HG02981 (cell line): ENCODE measurements around the gene DIDO1.
"Not testable (repeated sequence)": the region's sequence is repeated elsewhere in the genome, so short reads cannot be mapped to it uniquely, and the experiment has no call there.

Source experiments
- ATAC-seq: cut with Tn5 transposase; IDR thresholded peaks from one replicate; pipeline ENCODE4 v1.9.1; 2021; ENCODE audit warnings: mild to moderate bottlenecking, moderate library complexity; ENCODE audit not compliant: unreplicated experiment

DIDO1 gene

DNA sequence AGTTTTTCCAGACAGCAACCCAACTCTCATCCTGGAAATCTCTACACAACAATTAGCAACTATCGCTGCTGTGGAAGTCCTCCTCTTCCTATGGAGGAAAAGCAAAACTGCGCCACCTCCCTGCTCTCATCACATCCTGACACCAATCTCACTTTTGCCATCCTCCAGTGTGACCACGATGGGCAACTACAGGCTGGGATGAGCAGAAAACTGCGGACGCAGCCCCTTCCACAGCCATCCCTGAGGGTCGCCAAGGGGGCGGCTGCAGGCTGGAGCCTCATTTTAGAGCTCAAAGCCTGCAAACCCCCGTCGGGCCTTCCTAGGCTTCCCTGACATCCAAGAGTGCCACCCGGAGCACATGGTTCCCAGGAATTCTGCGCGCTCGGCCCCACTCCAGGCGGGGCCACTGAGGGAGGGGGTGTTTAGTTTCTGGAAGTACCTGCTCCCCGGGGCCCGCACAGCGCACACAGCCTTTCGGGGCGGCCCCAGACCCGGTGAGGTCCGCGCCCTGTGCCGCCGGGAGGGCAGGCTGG, 65.8 kb downstream of the DIDO1 start:
- ATAC-seq: peak; percentile 5

DNA sequence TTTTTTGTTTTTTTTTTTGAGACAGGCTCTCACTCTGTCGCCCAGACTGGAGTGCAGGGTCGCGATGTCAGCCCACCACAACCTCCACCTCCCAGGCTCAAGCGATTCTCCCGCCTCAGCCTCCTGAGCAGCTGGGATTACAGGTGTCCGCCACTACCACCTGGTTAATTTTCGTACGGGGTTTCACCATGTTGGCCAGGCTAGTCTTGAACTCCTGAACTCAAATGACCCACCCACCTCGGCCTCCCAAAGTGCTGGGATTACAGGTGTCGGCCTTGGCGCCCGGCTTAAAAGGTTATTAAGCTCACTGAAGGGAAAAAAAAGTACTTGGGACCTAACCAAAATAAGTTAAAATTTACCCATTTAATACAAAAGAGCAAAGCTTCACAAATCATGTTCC, 66.6 kb downstream of the DIDO1 start:
- no peak for ATAC-seq

DNA sequence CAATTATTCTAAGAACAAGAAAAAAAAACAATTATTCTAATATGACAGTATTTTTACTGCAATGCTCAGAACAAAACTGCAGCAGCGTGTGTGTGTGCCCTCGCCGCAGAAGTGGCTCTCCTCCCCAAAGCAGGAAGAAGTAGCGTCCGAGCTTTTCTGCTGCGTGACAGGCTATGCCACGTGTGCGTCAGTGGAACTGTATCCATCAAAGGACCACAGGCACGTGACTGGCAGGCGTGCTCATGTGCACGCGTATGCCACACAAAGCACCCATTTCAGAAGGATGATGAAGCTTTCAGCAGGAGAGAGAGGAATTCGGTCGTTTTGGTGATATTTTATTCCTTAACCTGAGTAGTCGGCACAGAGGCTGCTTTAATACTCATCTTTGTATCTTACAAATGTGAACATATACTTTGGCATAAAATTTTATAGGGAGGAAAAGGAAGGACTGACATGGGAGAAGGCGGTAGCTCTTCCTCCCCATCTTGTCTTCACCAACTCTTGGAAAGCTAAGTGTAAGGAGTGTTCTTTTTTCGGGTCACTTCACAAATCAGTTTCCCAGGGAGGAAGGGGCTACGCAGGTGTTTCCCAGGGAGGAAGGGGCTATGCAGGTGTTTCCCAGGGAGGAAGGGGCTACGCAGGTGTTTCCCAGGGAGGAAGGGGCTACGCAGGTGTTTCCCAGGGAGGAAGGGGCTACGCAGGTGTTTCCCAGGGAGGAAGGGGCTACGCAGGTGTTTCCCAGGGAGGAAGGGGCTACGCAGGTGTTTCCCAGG, 68.1 kb downstream of the DIDO1 start:
- ATAC-seq: no peak

DNA sequence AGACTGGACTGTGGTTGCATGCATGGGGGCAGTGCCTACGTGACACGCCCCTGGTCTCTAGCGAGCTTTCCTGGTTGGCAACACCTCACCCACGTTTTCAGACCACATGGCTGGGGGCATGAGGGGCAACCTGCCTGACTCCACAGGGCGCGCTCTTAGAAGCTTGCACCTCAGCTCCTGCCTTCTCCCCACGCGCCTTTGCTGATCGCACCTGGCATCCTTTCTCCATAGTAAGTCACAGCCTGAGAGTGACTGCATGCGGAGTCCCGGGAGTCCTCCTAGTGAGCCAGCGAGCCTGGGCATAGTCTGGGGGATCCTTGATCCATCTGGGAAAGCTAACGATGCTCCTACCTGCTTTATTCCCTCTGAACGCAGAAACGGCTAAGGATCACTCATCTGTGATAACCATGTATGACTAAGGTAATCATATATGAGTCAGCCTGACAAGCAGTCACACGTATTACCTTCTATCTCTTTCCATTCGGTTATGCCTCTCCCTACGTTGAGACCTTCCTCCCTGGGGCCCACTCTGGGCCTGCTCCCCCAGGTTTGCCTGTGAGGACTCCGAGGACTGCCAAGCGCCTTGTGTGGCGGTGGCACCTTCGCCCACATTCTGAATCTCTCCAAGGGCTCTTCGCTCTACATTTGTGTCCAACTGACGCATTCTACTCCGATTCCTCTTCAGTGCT, 69.2 kb downstream of the DIDO1 start:
- no peak for ATAC-seq

DNA sequence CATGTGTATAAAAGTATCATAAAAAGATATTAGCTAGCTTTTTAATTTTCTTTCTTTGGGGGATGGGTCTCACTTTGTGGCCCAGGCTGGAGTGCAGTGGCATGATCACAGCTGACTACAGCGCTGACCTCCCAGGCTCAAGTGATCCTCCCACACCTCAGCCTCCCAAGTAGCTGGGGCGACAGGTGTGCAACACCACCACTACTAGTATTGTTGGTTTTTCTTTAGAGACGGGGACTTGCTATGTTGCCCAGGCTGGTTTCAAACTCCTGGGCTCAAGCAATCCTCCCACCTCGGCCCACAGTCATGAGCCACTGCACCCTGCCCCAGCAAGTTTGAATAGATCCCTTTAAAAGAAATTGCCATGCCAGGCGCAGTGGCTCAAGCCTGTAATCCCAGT, 71.2 kb downstream of the DIDO1 start:
- ATAC-seq: no peak

DNA sequence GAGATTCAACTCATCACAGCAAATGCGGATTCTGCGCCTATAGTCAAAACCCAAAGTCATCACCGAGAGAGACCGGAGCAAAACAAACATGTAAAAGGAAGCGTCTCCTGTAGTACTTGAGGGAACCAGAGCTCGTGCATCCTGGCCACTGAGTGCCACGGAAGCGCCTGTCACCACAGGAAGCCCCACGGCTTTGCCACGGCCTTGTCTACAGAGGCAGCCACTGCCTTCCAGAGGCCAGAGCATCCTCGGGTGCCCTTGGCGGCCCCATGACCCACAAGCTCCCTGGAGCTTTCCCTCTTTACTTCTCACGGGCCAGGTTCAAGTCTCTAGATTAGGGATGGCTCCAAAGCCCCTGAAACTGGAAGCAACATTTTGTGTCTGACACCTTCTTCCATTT, 72.2 kb downstream of the DIDO1 start:
- ATAC-seq: no peak

DNA sequence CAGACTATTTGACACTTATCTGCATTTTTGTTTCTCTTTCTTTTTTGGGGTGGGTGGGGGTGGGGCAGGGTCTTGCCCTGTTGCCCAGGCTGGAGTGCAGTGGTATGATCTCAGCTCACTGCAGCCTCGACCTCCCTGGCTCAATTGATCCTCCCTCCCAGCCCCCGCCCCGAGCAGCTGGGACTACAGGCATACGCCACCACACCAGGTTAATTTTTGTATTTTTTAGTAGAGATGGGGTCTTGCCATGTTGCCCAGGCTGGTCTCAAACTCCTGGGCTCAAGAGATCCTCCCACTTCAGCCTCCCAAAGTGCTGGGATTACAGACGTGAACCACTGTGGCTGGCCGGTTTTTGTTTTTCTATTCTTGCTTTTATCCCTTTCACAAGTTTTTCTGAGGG, 73.0 kb downstream of the DIDO1 start:
- ATAC-seq: not testable (repeated sequence)

DNA sequence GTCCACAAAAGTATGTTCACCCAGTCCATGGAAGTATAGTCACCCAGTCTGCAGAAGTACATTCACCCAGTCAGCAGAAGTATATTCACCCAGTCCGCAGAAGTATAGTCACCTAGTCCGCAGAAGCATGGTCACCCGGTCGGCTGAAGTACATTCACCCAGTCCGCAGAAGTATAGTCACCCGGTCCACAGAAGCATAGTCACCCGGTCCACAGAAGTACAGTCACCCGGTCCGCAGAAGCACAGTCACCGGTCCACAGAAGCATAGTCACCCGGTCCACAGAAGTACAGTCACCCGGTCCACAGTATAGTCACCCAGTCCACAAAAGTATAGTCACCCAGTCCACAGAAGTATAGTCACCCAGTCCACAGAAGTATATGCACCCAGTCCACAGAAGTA, 73.5 kb downstream of the DIDO1 start:
- ATAC-seq: no peak

DNA sequence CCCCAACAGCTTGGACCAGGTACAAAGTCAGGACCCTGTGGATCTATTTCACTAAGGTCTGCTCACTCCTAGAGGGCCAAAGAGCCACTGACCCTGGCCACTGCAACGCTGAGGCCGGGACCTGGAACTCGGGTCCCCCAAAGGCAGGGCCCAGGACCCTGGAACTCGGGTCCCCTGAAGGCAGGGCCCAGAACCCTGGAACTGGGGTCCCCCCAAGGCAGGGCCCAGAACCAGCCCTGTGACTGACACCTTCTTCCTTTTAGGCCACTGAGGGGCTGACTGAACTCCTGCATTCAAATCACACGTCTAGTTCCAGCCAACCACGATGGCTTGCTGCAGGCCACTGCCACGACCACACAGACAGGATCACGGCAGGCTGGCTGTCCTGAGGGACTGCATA, 74.1 kb downstream of the DIDO1 start:
- ATAC-seq: no peak

DNA sequence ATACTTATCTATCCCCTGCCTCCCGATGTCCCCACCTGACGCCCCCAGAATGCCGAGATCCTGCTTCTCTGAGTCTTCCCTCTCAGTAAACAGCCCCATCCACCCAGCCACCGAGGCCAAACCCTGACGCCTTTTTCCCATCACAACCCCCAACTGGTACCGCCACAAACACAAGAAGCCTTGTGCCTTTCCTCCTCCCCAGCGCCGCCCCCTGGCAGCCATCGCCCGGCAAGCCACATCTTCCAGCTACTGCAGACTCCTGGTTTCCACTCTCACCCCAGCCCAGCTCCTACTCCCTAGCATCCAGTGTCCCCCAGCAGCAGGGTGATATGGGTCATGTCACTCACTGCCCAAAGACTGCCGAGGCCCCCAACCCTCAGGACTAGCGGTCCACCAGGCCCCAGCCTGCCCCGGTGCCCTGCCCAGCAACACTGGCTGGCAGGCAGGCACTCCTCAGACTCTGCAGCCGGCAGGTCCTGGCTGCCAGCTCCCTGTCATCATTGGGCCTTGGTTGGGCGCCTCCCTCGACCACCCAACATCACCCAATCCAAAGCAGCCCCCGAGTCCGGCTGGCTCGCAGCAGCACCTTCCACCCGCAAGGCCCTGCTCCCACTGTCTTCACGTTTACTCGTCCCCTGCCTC, 75.9 kb downstream of the DIDO1 start:
- ATAC-seq: no peak

DNA sequence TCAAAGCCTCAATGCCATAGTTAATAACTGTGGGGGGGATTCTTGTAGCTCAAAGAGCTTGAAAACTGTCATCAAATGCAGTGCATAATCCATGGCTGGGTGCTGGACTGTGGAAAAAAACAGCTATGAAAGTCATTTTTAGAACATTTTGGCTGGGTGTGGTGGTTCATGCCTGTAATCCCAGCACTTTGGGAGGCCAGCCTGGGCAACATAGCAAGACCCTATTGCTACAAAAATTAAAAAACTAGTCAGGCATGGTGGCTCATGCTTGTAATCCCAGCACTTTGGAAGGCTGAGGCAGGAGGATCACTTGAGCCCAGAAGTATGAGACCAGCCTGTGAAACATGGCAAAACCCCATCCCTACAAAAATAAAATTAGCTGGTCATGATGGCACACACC, 76.9 kb downstream of the DIDO1 start:
- no peak for ATAC-seq

DNA sequence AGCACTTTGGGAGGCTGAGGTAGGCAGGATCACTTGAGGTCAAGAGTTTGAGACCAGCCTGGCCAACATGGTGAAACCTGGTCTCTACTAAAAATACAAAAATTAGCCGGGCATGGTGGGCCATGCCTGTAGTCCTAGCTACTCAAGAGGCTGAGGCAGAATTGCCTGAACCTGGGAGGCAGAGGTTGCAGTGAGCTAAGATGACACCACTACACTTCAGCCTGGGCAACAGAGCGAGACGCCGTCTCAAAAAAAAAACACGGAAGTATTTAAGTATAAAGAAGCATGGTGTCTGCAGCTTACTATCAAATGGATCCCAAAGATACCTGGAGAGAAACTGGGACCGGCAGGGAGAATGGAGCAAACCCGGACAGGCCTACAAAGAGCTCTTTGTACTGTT, 77.4 kb downstream of the DIDO1 start:
- not testable (repeated sequence) for ATAC-seq

DNA sequence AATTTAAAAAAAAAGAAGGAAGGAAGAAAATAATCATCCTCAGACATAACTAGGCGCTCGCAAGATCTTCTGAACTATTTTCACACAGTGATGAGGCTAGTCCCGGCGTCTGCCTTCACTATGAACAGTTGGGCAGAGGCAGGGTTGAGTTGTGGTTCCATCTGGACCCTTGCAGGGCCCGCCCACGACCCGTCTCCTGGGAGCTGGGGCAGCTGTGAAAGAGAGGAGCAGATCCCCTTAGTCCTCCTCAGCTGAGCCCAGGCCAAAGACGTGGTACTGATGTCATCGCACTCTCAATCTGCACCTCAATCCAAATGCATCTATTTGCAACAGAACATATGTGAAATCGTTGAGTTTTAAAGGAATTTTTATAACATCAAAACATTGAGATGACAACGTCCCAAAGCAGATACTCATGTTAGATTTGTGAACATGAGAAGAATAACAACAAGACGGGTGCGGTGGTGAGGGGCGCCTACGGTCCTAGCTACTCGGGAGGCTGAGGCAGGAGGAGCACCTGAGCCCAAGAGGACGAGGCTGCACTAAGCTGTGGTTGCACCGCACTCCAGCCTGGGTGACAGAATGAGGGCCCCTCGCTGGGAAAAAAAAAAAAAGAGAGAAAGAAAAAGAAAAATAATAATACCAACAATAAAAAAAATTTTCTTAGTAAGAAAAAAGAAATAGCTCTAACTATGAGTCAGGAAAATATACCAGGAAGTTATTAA, 80.0 kb downstream of the DIDO1 start:
- ATAC-seq: no peak

DNA sequence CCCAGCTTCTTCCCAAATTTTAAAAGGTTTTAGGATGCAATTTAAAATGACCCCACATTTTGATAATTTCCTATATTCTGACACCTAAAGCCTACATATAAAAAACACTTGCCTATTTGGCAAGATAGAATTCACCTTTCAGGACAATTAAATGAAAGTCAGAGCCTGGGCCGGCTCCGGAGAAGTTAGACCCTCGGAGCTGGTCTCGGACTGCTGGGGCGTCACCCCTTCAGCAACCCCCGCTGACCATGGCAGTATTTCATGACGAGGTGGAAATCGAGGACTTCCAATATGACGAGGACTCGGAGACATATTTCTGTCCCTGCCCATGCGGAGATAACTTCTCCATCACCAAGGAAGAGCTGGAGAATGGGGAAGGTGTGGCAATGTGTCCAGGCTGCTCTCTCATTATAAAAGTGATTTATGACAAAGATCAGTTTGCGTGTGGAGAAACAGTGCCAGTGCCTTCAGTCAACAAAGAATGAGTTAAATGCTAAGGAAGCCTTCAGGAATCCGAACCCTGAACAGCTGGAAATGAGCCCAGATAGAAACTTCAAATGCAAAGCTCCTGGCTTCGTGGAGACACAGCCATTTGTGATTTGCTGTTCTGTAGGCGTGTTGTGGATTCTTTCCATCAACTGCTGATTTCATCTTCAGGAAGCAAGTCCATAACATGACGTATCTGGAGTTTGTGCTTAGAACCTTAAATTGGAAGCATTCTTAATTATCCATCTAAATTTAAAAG, 80.7 kb downstream of the DIDO1 start:
- no peak for ATAC-seq

DNA sequence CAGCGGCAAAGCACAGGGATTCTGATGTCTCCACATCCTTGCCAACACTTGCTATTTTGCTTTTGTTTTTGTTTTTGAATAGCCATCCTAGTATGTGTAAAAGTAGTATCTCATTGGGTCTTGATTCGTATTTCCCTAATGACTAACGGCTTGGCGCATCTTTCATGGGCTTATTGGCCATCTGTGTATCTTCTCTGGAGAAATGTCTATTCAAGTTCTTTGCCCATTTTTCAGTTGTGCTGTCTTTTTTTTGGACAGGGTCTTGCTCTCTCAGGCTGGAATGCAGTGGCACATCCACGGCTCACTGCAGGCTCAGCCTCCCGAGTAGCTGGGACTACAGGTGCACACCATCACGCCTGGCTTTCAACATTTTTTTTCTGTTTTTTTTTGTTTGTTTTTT, 82.1 kb downstream of the DIDO1 start:
- ATAC-seq: no peak

DNA sequence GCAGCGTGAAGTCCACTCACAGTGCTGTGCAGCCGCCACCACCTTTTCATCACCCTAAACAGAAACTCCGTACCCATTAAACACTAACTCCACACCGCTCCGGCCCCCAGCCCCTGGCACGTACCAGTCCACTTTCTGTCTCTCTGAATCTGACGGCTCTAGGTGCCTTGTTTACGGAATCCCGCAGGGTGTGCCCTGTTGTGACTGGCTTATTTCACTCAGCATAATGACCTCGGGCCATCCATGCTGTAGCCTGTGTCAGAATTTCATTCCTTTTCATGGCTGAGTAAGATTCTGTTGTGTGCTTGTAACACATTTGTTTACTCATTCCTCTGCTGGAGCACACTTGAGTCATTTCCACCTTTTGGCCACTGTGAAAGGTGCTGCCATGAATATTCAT, 82.6 kb downstream of the DIDO1 start:
- ATAC-seq: no peak

DNA sequence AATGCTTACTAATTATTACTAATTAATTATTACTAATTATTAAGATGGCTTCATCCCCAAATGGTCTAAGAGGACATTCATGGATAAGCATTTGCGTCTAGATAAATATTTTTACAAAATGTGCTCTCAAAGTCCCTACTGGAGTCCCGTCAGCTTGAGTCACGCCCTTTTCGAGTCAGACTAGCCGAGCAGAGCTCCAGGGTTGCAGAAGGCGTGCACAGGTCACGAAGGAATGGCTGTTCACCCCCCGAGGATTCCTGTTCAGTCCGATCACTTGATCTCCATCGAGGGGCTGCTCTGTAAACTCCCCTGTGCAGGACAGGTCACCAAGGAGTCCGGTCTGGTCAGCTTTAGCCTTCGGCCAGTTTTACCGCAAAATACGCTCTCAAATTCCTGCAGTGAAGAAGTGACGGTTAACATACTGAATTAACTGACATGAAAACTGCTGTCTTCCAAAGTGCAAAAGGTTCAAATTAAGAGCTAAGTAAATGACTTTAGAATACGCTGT, 84.5 kb downstream of the DIDO1 start:
- ATAC-seq: no peak

DNA sequence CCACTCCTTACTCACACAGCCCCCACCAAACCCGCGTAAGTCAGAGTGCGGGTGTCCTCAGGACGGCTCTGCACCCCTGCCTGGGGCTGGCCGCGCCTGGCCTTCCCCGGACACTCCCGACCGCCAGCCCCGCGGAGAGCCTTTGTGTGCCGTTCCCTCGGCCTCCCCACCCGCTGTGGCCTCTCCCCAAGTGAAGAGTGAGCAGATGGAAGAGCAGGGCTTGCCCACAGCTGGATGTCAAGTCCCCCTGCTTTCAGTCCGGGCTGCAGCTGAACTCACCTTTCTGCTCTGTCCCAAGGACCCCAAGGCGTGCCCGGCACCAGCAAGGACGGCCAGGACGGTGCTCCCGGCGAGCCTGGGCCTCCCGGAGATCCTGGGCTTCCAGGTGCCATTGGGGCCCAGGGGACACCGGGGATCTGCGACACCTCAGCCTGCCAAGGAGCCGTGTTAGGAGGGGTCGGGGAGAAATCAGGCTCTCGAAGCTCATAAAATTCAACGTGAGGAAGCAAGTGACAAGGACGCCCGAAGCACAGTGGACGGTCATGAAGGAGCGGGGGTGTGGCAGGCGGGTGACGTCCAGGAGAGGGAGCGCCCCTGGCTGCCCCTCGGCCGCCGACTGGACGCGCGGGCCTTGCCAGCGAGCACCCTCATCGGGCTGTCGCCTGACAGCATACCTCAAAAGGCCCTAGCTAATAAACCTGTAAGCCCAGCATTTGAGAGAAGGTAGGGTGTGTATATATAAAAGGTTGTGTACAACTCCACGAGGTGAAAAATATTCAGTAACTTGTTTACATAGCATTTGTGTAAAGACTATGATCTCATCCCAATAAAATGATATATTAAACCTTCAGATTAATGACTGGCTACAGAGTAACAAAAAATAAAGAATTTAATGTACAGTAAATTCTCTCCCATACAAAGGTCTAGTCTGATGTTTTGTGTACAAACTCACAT, 85.8 kb downstream of the DIDO1 start:
- no peak for ATAC-seq

DNA sequence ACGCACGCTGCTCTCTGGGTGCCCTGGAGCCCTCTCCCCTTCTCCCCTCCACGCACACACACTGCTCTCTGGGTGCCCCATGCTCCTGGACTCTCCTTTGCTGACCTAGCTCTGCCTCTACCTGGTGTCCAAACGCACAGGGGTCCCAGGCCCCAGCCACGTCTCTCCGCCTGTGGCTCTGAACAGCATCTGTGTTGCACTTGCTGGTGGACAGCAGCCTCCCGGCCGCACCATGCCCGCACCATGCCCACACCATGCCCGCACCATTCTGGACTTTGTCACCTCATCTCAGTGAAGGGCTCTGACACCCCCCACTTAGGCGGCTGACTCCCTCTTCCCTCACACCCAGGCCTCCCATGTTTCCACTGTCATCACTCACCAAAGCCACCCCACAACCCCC, 86.5 kb downstream of the DIDO1 start:
- no peak for ATAC-seq
